ENCODE data around the gene CSF2. TPM values are rescaled to one million over a fixed set of nuclear protein-coding genes. Genes with fewer than 3 reads are reported as not detected.

Gene CSF2
- total RNA-seq, 1 experiment from 2014 or later, result 0.30 TPM

- H3K4me1 ChIP-seq (ENCODE audit: control insufficient read depth in 1 of 2, insufficient read depth in 2 of 2, low read length in 2 of 2), result peaks cover 24 to 34% of the 10 kb centered on the region in 2 experiments
- H3K27me3 ChIP-seq (ENCODE audit: insufficient read depth, low read length), result no peaks in the 10 kb centered on the region
- no peaks in the 10 kb centered on the region for H3K9me2 ChIP-seq (ENCODE audit: insufficient read depth)
- H3K4me3 ChIP-seq (replicated peaks in 1 of 2; ENCODE audit: low read depth in 1 of 2, low read length in 2 of 2), result no peak overlapping the region
- no peaks in the 10 kb centered on the region for H3K9me3 ChIP-seq (ENCODE audit: control insufficient read depth in 1 of 2, insufficient read depth in 1 of 2, low read depth in 1 of 2, low read length in 2 of 2)
- no peak overlapping the region for H2AFZ ChIP-seq (ENCODE audit: low read depth, low read length, poor library complexity, severe bottlenecking)
- RAD21 ChIA-PET (ENCODE audit: low non-redundant PET in 1 of 2, low total read pairs in 2 of 2, uncharacterized antibody in 2 of 2, unreplicated experiment in 2 of 2), result no interaction called here
- H4K20me1 ChIP-seq (ENCODE audit: insufficient read depth), result no peaks in the 10 kb centered on the region
- 0 out of 2 replicates have a peak overlapping the region, but pooled peaks have one; percentile 10 for H3K4me2 ChIP-seq (ENCODE audit: low read length)
- intact Hi-C loops (cut with micrococcal nuclease), result no loop called here
- POLR2A ChIA-PET, result interaction anchor here (0.6 kb wide), 1 partner anchor 918 kb away, joined by 3 read pairs; no protein-coding TSS in a partner anchor
- ATAC-seq, result no peak
- H3K9ac ChIP-seq (ENCODE audit: low read length), result no peak overlapping the region
- H3K79me2 ChIP-seq (ENCODE audit: insufficient read depth, low read length), result no peaks in the 10 kb centered on the region
- no TSS peak for BruUV-seq (replicated peaks)
- no peak overlapping the region for H3K27ac ChIP-seq (ENCODE audit: low read depth, low read length)
- DNase-seq (ENCODE audit: low read depth, low spot score), result no peak
- no peak for TF ChIP-seq CBX3 (IDR thresholded peaks at IDR 0.05; ENCODE audit: low read depth)
- no peak for TF ChIP-seq ATF3 (IDR thresholded peaks at IDR 0.05)
- no peak for TF ChIP-seq ZFX (IDR thresholded peaks at IDR 0.05)
- TF ChIP-seq MAX (IDR thresholded peaks at IDR 0.05), result no peak
- TF ChIP-seq ELF1 (IDR thresholded peaks at IDR 0.05; ENCODE audit: borderline replicate concordance, low read depth), result no peak
- no peak for TF ChIP-seq FOSL1 (IDR thresholded peaks at IDR 0.05; ENCODE audit: low read depth)
- no peak for TF ChIP-seq EZH2 (IDR thresholded peaks at IDR 0.05)
- TF ChIP-seq REST (IDR thresholded peaks at IDR 0.05; ENCODE audit: low read depth), result no peak
- no peak for TF ChIP-seq ZNF274 (IDR thresholded peaks at IDR 0.05; ENCODE audit: low read depth, low read length)
- TF ChIP-seq EGR1 (IDR thresholded peaks at IDR 0.05; ENCODE audit: low read depth), result no peak
- no peak for TF ChIP-seq POLR2AphosphoS5 (IDR thresholded peaks at IDR 0.05; ENCODE audit: low read depth, low read length)
- no peak for TF ChIP-seq SIN3A (IDR thresholded peaks at IDR 0.05; ENCODE audit: low read depth)
- TF ChIP-seq ZBTB33 (IDR thresholded peaks at IDR 0.05; ENCODE audit: extremely low read depth, insufficient replicate concordance, low read length), result no peak
- no peak for TF ChIP-seq SP1 (IDR thresholded peaks at IDR 0.05; ENCODE audit: low read depth)
- TF ChIP-seq TCF7L2 (IDR thresholded peaks at IDR 0.05; ENCODE audit: borderline replicate concordance, extremely low read depth, insufficient read depth, insufficient read length), result no peak
- TF ChIP-seq YY1 (IDR thresholded peaks at IDR 0.05; ENCODE audit: extremely low read depth, insufficient replicate concordance, low read depth, low read length), result no peak
- TF ChIP-seq CEBPB (IDR thresholded peaks at IDR 0.05; ENCODE audit: low read depth), result no peak
- TF ChIP-seq CTCF (IDR thresholded peaks at IDR 0.05 in 2 of 3, conservative IDR thresholded peaks at IDR 0.05 in 1 of 3; ENCODE audit: borderline replicate concordance in 1 of 3, insufficient read depth in 1 of 3, low read depth in 2 of 3, low read length in 2 of 3), result no peak
- TF ChIP-seq SRF (IDR thresholded peaks at IDR 0.05; ENCODE audit: low read depth), result no peak
- no peaks in the 10 kb centered on the region for H3K36me3 ChIP-seq (ENCODE audit: control insufficient read depth in 1 of 2, insufficient read depth in 2 of 2, low read length in 2 of 2)
- CTCF ChIA-PET, result interaction anchor here (0.7 kb wide), 1 partner anchor 86 kb away, joined by 3 read pairs; no protein-coding TSS in a partner anchor
Measured at GRCh38 chr5:132104556-132104955, 31.0 kb downstream of the CSF2 start.

All from HCT116 (cell line).